Measurements from ENCODE around the gene AMFR.
A peak's percentile ranks its signal among the peaks of the same experiment; 100 is the strongest.

The AMFR gene

GRCh38 chr16:56425439-56425832 lies at the start of gene AMFR:
TSS of gene AMFR (minus strand) at chr16:56425545. CDS start at chr16:56425327, 218 bp downstream.
- DNase-seq (ENCODE audit: low read depth in 1 of 2, low spot score in 1 of 2): peak; percentile 16 to 28

GRCh38 chr16:56470666-56471065 lies 45.3 kb upstream of the AMFR start:
- no peak for DNase-seq (ENCODE audit: low read depth in 1 of 2, low spot score in 1 of 2)

GRCh38 chr16:56470232-56470631 lies 44.9 kb upstream of the AMFR start:
- DNase-seq (ENCODE audit: low read depth in 1 of 2, low spot score in 1 of 2): no peak

- DNase-seq (ENCODE audit: low read depth in 1 of 2, low spot score in 1 of 2): no peak
Measured at GRCh38 chr16:56469748-56470147, 44.4 kb upstream of the AMFR start.

GRCh38 chr16:56468800-56469199 lies 43.5 kb upstream of the AMFR start:
- no peak for DNase-seq (ENCODE audit: low read depth in 1 of 2, low spot score in 1 of 2)

- DNase-seq (ENCODE audit: low read depth in 1 of 2, low spot score in 1 of 2): no peak
Measured at GRCh38 chr16:56466344-56466743, 41.0 kb upstream of the AMFR start.

GRCh38 chr16:56463153-56463552 lies 37.8 kb upstream of the AMFR start:
- DNase-seq (ENCODE audit: low read depth in 1 of 2, low spot score in 1 of 2): no peak

GRCh38 chr16:56462064-56462796 lies 36.9 kb upstream of the AMFR start:
- DNase-seq (ENCODE audit: low read depth in 1 of 2, low spot score in 1 of 2): no peak

GRCh38 chr16:56460101-56460500 lies 34.8 kb upstream of the AMFR start:
- DNase-seq (ENCODE audit: low read depth in 1 of 2, low spot score in 1 of 2): no peak

GRCh38 chr16:56457927-56458470 lies 32.7 kb upstream of the AMFR start:
- DNase-seq (ENCODE audit: low read depth in 1 of 2, low spot score in 1 of 2): no peak

GRCh38 chr16:56451753-56452689 lies 26.7 kb upstream of the AMFR start:
- DNase-seq (ENCODE audit: low read depth in 1 of 2, low spot score in 1 of 2): no peak

GRCh38 chr16:56450986-56451752 lies 25.8 kb upstream of the AMFR start, which contains the start of the genes NUDT21 and OGFOD1:
TSS of gene NUDT21 (minus strand) at chr16:56451332. CDS start at chr16:56451202, 130 bp downstream.
TSS of gene OGFOD1 (plus strand) at chr16:56451554. CDS start at chr16:56451613, 59 bp downstream.
- peak; percentile 70 to 90 for DNase-seq (ENCODE audit: low read depth in 1 of 2, low spot score in 1 of 2)

GRCh38 chr16:56450275-56450985 lies 25.1 kb upstream of the AMFR start:
- no peak for DNase-seq (ENCODE audit: low read depth in 1 of 2, low spot score in 1 of 2)

GRCh38 chr16:56448005-56448404 lies 22.7 kb upstream of the AMFR start:
- DNase-seq (ENCODE audit: low read depth in 1 of 2, low spot score in 1 of 2): no peak

GRCh38 chr16:56447286-56447685 lies 21.9 kb upstream of the AMFR start:
- no peak for DNase-seq (ENCODE audit: low read depth in 1 of 2, low spot score in 1 of 2)

GRCh38 chr16:56438038-56438437 lies 12.7 kb upstream of the AMFR start:
- no peak for DNase-seq (ENCODE audit: low read depth in 1 of 2, low spot score in 1 of 2)

- no peak for DNase-seq (ENCODE audit: low read depth in 1 of 2, low spot score in 1 of 2)
Measured at GRCh38 chr16:56436258-56436657, 10.9 kb upstream of the AMFR start.

GRCh38 chr16:56428091-56428490 lies 2.7 kb upstream of the AMFR start:
- no peak for DNase-seq (ENCODE audit: low read depth in 1 of 2, low spot score in 1 of 2)

GRCh38 chr16:56426585-56426984 lies 1.2 kb upstream of the AMFR start:
- no peak for DNase-seq (ENCODE audit: low read depth in 1 of 2, low spot score in 1 of 2)

GRCh38 chr16:56424791-56425438 lies 430 bp downstream of the AMFR start:
- peak in 1 of 2 donors; percentile 13 for DNase-seq (ENCODE audit: low read depth in 1 of 2, low spot score in 1 of 2)

All from activated CD4-positive, alpha-beta T cell treated with anti-CD3 and anti-CD28 coated beads, Interleukin-2, amount 50 U/mL, for 24 hours (primary cell).